H9 (cell line): ENCODE measurements around the gene ALG11. TPM values are rescaled to one million over a fixed set of nuclear protein-coding genes. Genes with fewer than 3 reads are reported as not detected.
A peak's percentile ranks its signal among the peaks of the same experiment; 100 is the strongest.

Experiments used
- DNase-seq: peaks from one replicate; pipeline ENCODE4 v3.0.0-alpha.2; 2017
- H2AFZ ChIP-seq: one replicate; pipeline ENCODE4 v1.6.1; 2013; ENCODE audit warnings: mild to moderate bottlenecking, low read length, control low read depth, moderate library complexity
- H2AK5ac ChIP-seq: 2 replicates; pipeline ENCODE4 v1.6.1; 2013; ENCODE audit warnings: low read length, control low read depth, mixed read lengths; ENCODE audit not compliant: insufficient read length
- H2BK120ac ChIP-seq: one replicate; pipeline ENCODE4 v1.6.1; 2013; ENCODE audit warnings: low read depth, mild to moderate bottlenecking, low read length, control low read depth, inconsistent platforms; ENCODE audit not compliant: poor library complexity, severe bottlenecking
- H2BK12ac ChIP-seq: 2 replicates; pipeline ENCODE4 v1.6.1; 2013; ENCODE audit warnings: low read length, control low read depth, mixed read lengths, low read depth; ENCODE audit not compliant: insufficient read length
- H2BK15ac ChIP-seq: 2 replicates; pipeline ENCODE4 v1.6.1; 2013; ENCODE audit warnings: low read depth, low read length, control low read depth
- H2BK20ac ChIP-seq: one replicate; pipeline ENCODE4 v1.6.1; 2013; ENCODE audit warnings: low read depth, mild to moderate bottlenecking, low read length, control low read depth, inconsistent platforms; ENCODE audit not compliant: poor library complexity, severe bottlenecking
- H2BK5ac ChIP-seq: 2 replicates; pipeline ENCODE4 v1.6.1; 2013; ENCODE audit warnings: low read length, control low read depth, mixed read lengths; ENCODE audit not compliant: insufficient read length
- H3K14ac ChIP-seq: 2 replicates; pipeline ENCODE4 v1.6.1; 2013; ENCODE audit warnings: low read length, control low read depth; ENCODE audit not compliant: insufficient read depth
- H3K18ac ChIP-seq: 2 replicates; pipeline ENCODE4 v1.6.1; 2013; ENCODE audit warnings: low read depth, mild to moderate bottlenecking, mixed read lengths, low read length, control low read depth; ENCODE audit not compliant: insufficient read length
- H3K23ac ChIP-seq: 2 replicates; pipeline ENCODE4 v1.6.1; 2013; ENCODE audit warnings: low read length, control low read depth, mixed read lengths, low read depth; ENCODE audit not compliant: insufficient read length
- H3K23me2 ChIP-seq: 2 replicates; pipeline ENCODE4 v1.6.1; 2013; ENCODE audit warnings: low read depth, mild to moderate bottlenecking, mixed read lengths, low read length, control low read depth; ENCODE audit not compliant: insufficient read length, poor library complexity, severe bottlenecking
- H3K27ac ChIP-seq: 2 replicates; pipeline ENCODE4 v1.5.1; 2013; ENCODE audit warnings: low read length, control low read depth, mixed read lengths, low read depth; ENCODE audit not compliant: insufficient read length
- H3K27me3 ChIP-seq: 2 replicates; pipeline ENCODE4 v1.6.1; 2013; ENCODE audit warnings: low read length, control low read depth, inconsistent platforms; ENCODE audit not compliant: insufficient read depth
- H3K4ac ChIP-seq: 2 replicates; pipeline ENCODE4 v1.6.1; 2013; ENCODE audit warnings: low read depth, mild to moderate bottlenecking, control low read depth, inconsistent platforms, low read length, moderate library complexity
- H3K4me1 ChIP-seq: 2 replicates; pipeline ENCODE4 v1.6.1; 2013; ENCODE audit warnings: low read length, control low read depth, inconsistent platforms; ENCODE audit not compliant: insufficient read depth
- H3K4me2 ChIP-seq: 2 replicates; pipeline ENCODE4 v1.6.1; 2013; ENCODE audit warnings: low read length, control low read depth, mixed read lengths; ENCODE audit not compliant: insufficient read length, insufficient read depth
- H3K56ac ChIP-seq: 2 replicates; pipeline ENCODE4 v1.6.1; 2013; ENCODE audit warnings: low read depth, mild to moderate bottlenecking, mixed read lengths, low read length, control low read depth; ENCODE audit not compliant: insufficient read length
- H3K79me1 ChIP-seq: 2 replicates; pipeline ENCODE4 v1.6.1; 2013; ENCODE audit warnings: low read depth, mild to moderate bottlenecking, moderate library complexity, low read length, control low read depth, inconsistent platforms; ENCODE audit not compliant: insufficient read depth, poor library complexity, severe bottlenecking
- H3K79me2 ChIP-seq: 2 replicates; pipeline ENCODE4 v1.6.1; 2013; ENCODE audit warnings: low read length, control low read depth, inconsistent platforms; ENCODE audit not compliant: insufficient read depth
- H3K9ac ChIP-seq: 2 replicates; pipeline ENCODE4 v1.6.1; 2013; ENCODE audit warnings: low read length, control low read depth, mixed read lengths; ENCODE audit not compliant: insufficient read length; ENCODE audit errors: extremely low read depth
- H3K9me3 ChIP-seq: one replicate; pipeline ENCODE4 v1.6.1; 2013; ENCODE audit warnings: low read depth, low read length, inconsistent platforms; ENCODE audit not compliant: control insufficient read depth
- H3T11ph ChIP-seq: one replicate; pipeline ENCODE4 v1.6.1; 2013; ENCODE audit warnings: mild to moderate bottlenecking, low read length, control low read depth, inconsistent platforms
- H4K20me1 ChIP-seq: one replicate; pipeline ENCODE4 v1.6.1; 2013; ENCODE audit not compliant: control insufficient read depth, insufficient read length, insufficient read depth
- H4K5ac ChIP-seq: 2 replicates; pipeline ENCODE4 v1.6.1; 2013; ENCODE audit warnings: low read depth, mild to moderate bottlenecking, mixed read lengths, low read length, control low read depth; ENCODE audit not compliant: insufficient read length
- H4K8ac ChIP-seq: replicated peaks from 2 replicates; pipeline ENCODE4 v1.6.1; 2013; ENCODE audit warnings: low read length, control low read depth, mixed read lengths, low read depth; ENCODE audit not compliant: insufficient read length
- H4K91ac ChIP-seq: 2 replicates; pipeline ENCODE4 v1.6.1; 2013; ENCODE audit warnings: low read depth, mild to moderate bottlenecking, moderate library complexity, mixed read lengths, low read length, control low read depth; ENCODE audit not compliant: insufficient read length
- H3K27ac Mint-ChIP-seq, 3 experiments: 2 replicates in 2 of 3; 3 replicates in 1 of 3; pipeline ENCODE4 v1.8.0; 2020 to 2021; ENCODE audit warnings: mixed read lengths in 3 of 3, mild to moderate bottlenecking in 1 of 3, moderate library complexity in 1 of 3
- H3K27me3 Mint-ChIP-seq: 2 replicates; pipeline ENCODE4 v1.8.0; 2021; ENCODE audit warnings: low read depth, mild to moderate bottlenecking, moderate library complexity, mixed read lengths
- H3K36me3 Mint-ChIP-seq, 3 experiments: 2 replicates in 2 of 3; 3 replicates in 1 of 3; pipeline ENCODE4 v1.8.0; 2020 to 2021; ENCODE audit warnings: low read depth in 3 of 3, mixed read lengths in 3 of 3; ENCODE audit not compliant: insufficient read depth in 1 of 3
- H3K4me1 Mint-ChIP-seq, 2 experiments: 2 replicates each; pipeline ENCODE4 v1.8.0; 2020; ENCODE audit warnings: mixed read lengths in 2 of 2
- H3K4me3 Mint-ChIP-seq, 2 experiments: 2 replicates in 1 of 2; 3 replicates in 1 of 2; pipeline ENCODE4 v1.8.0; 2020 to 2021; ENCODE audit warnings: mild to moderate bottlenecking in 2 of 2, mixed read lengths in 2 of 2, moderate library complexity in 1 of 2
- H3K9me3 Mint-ChIP-seq, 2 experiments: 2 replicates in 1 of 2; 3 replicates in 1 of 2; pipeline ENCODE4 v1.8.0; 2020; ENCODE audit warnings: mild to moderate bottlenecking in 2 of 2, mixed read lengths in 2 of 2, moderate library complexity in 1 of 2
- CTCF ChIP-seq: fragments of 200-600 bp; sonication (generic); conservative IDR thresholded peaks from 3 replicates; pipeline ENCODE4 v1.8.0; 2021; ENCODE audit warnings: antibody characterized with exemption, mild to moderate bottlenecking
- WGBS: extraction: QIAGEN DNeasy Blood & Tissue Kit; methylation state at CpG from one replicate; pipeline ENCODE4 v1.1.7; 2013; ENCODE audit warnings: missing lambda C conversion rate, low lambda C conversion rate, mixed read lengths; ENCODE audit not compliant: insufficient read length; ENCODE audit errors: extremely low coverage; 5-methylcytosine and 5-hydroxymethylcytosine counted together
- total RNA-seq: library from RNA; stranded (reverse); gene quantifications from 2 replicates; pipeline ENCODE4 v1.2.1, GENCODE V29; 2021

ALG11 gene
- total RNA-seq, 1 experiment from 2014 or later = 46.6 TPM

GRCh38 chr13:52025475-52026245, 13.5 kb downstream of the ALG11 start:
- Histone ChIP-seq H3K27me3 (no peaks in the 10 kb centered on the region), H3K56ac (no peak overlapping the region), H2AK5ac (no peak overlapping the region), H3K18ac (no peak overlapping the region), H3K14ac (no peak overlapping the region), H2BK15ac (no peak overlapping the region), H2AFZ (no peak overlapping the region), H3K23ac (no peak overlapping the region), H3K4me1 (no peaks in the 10 kb centered on the region), H4K20me1 (peaks cover 4% of the 10 kb centered on the region), H3K79me1 (peaks cover 2% of the 10 kb centered on the region), H4K5ac (no peak overlapping the region), H2BK20ac (no peak overlapping the region), H2BK5ac (no peak overlapping the region), H3K9ac (no peak overlapping the region), H3K27ac (no peak overlapping the region), H3K79me2 (no peaks in the 10 kb centered on the region), H4K91ac (no peak overlapping the region), H4K8ac (no peak overlapping the region), H2BK120ac (no peak overlapping the region), H2BK12ac (no peak overlapping the region), H3K9me3 (no peaks in the 10 kb centered on the region), H3K23me2 (no peaks in the 10 kb centered on the region), H3K4ac (no peak overlapping the region), H3T11ph (no peak overlapping the region), H3K4me2 (no peak overlapping the region)
- TF ChIP-seq CTCF = no peak
- Mint-ChIP-seq H3K9me3 (peaks cover 2 to 26% of the 10 kb centered on the region in 2 experiments; a peak in 3 of 5 replicates), H3K27ac (no peak overlapping the region), H3K4me1 (no peaks in the 10 kb centered on the region), H3K4me3 (no peak overlapping the region), H3K36me3 (peaks cover 37 to 93% (median 81%) of the 10 kb centered on the region in 3 experiments), H3K27me3 (no peaks in the 10 kb centered on the region)
- no CpG with 5 or more reads among the region's 8 CpGs for WGBS
- peak; percentile 31 for DNase-seq
